ENCODE measurements around the gene SULT1A2.
"Not testable (repeated sequence)": the region's sequence is repeated elsewhere in the genome, so short reads cannot be mapped to it uniquely, and the experiment has no call there.

Gene SULT1A2

DNA sequence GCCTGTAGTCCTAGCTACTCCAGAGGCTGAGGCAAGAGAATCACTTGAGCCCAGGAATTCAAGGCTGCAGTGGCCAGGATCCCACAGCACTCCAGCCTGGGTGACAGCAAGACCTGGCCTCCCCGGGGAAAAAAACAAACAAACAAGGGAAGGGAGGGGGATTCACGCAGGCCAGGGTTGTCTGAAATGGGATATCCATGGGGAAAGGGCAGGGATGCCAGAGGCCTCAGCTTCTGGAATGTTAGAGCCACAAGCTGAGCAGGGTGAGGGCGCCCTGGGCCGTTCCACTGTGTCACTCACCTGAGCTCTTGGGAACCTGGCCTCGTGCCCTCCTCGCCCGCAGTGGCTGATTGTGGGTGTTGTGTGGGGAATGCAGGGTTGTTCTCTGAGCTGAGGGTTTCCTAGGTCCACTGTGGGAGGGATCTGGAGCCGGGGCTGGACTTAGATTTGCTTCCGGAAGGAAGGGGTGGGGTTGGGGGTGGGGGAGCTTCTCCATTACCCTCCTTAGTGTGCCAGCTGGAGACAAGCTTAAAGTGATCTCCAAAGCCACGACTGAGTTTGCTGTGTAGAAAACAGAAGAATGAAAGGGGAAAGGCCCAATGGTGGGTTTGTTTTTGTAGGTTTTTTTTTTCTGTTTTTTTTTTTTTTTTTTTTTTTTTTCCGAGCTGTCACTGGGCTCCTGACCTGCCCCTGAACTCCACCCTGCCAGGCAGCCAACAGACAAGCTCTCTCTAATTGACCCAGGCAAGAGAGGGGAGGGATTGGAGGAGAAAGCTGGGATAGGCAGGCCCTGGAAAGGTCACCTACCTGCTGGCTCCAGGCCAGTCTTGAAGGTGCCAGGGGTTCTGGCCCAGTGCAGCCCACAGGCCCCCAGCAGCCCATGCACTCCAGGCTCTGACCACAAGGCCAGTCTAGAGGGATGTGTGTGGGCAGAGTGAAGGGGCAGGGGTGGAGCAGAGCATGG, 13.1 kb upstream of the SULT1A2 start, which contains the start of gene SULT1A1:
SULT1A1 (minus strand) TSS at position 414 of the 964 bp plus-strand sequence. CDS start 1,189 bp downstream, outside the sequence.
- DNase-seq (ENCODE audit: low read depth): no peak

DNA sequence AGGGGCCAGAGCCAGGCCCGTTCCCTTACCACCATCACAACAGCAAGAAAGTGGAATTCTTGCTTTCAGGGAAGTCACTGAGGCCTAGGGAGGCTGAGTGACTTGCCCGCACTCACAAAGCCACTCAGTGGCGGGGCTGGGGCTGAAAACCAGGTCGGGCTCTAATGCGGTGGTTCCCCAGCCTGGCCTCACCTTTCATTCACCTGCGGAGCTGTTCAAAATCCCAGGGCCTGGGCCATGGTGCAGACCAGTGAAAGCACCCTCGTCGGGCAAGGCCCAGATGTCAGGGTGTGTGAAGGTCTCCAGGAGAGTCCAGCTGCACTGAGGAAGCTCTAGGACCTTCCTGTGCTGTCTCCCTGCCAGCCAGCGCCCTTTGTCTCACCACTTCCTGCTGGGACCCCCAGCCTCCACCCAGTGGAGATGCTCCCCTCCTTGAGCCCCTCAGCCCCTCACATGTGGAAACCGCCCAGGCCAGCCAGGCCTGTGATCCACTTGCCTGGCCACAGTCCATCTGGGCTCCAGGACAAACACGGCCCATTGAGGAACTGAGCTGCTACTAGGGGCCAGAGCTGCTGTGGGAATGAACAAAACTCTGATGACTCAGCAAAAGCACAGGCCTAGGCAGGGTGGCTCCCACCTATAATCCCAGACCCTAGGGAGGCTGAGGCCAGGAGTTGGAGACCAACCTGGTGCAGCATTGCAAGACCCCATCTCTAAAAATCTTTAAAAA, 12.2 kb upstream of the SULT1A2 start:
- DNase-seq (ENCODE audit: low read depth): not testable (repeated sequence)

DNA sequence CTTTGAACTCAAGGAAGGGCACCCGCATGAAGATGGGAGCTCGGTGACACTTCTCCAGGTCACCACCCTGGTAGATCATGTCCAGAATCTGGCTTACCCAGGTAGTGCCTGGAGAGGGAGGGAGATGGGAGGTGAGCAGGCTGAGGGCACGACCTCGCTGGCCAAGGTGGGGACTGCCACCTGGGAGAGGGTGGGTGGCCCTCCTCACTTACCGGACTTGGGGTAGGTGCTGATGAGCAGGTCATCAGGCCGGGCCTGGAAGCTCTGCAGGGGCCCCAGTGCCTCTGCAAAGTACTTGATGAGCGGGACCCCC, 11.6 kb upstream of the SULT1A2 start:
- not testable (repeated sequence) for DNase-seq (ENCODE audit: low read depth)

DNA sequence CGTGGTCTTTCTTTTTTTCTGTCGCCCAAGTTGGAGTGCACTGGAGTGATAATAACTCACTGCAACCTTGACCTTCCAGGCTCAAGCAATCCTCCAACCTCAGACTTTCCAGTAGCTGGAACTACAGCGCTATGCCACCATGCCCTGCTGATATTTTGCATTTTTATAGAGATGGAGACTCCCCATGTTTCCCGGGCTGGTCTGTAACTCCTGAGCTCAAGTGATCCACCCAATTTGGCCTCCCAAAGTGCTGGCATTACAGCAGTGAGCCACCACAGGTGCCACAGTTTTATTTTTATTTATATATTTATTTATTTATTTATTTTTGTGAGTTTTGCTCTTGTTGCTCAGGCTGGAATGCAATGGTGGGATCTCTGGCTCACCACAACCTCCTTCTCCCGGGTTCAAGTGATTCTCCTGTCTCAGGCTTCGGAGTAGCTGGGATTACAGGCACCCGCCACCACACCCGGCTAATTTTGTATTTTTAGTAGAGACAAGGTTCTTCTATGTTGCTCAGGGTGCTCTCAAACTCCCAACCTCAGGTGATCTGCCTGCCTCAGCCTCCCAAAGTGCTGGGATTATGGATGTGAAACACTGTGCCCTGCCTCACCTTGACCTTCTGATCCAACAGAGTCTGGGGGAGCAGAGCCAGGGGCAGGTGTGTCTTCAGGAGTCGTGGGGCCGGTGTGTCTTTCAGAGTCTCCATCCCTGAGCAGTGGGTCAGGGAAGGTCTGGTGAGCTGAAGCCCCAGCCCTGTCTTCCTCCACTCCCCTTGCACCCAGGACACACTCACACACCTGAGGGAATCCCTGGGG, 11.0 kb upstream of the SULT1A2 start:
- not testable (repeated sequence) for DNase-seq (ENCODE audit: low read depth)

DNA sequence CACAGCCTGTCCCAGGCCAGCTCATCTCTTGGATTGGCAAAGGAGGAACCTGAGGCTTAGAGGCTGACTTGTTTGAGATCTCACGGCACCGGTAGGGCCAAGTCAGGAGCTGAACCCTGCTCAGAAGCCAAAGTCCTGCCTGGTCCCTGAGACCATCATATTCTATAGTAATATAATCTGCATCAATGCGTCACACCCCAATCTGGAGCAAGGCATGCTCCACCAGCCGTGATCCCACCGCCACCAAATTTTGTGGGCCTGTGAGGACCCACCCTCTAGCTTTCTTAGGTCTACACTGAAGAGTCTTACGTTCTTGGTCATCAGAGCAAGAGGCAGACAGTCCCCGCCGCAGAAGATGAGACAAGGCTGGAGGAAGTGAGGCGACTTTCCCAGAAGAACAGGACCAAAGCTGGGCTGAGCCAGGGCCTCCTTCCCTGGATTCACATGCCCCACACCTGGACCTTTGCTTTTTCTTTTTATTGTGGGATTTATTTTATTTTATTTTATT, 10.3 kb upstream of the SULT1A2 start:
- no peak for DNase-seq (ENCODE audit: low read depth)

DNA sequence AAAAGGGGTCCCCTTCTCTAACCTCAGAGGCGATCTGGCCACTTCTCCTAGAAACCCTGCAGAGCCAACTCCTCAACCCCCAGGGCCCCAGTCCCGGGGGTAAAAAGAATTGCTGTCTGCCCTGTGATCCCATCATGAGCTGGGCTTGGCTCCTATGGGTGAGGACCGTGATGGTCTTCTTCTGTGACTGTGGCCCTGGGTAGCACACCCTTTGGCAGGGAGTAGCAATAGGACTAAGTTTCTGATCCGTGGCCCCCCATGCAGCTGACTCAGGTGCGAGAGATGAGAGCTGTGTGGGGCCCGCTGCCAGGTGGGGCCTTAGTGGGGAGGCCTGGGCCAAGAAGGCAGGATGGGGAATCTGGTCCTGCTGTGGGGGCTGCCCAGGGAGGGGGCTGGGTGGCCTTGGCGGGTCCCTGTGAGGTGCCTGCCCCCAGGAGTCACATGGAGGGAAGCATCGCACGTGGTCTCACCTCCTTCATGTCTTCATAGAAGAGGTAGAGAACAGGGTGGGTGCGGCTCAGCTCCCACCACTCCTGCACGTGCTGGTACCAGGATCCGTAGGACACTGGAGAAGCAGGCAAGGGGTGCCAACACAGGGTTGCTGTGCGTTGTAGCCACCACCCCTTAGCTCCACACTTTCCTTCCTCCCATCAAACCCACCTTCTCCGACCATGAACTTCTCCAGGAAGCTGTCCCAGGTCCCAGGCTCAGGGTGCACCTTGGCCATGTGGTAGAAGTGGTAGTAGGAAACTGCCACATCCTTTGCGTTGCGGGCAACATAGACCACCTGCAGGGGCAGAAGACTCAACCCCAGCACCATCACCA, 9.7 kb upstream of the SULT1A2 start:
- DNase-seq (ENCODE audit: low read depth): no peak

DNA sequence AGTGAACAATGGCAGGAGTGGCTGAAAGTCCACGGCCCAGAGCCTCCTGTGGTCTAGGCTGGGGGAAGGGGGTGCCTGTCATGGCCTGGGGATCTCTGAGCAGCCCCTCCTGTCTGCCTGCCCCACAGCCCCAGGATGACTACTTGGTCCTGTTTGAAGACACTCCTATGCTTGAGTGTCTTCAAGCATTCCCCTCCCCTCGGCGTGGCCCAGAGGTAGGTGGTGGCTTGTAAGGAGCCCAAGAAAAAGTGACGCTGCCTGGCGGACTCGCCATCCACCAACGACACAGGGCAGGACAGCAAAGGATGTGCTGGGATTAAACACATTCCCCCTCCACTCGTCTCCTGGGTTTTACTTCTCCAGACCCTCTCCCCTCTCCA, 7.3 kb upstream of the SULT1A2 start:
- DNase-seq (ENCODE audit: low read depth): no peak

DNA sequence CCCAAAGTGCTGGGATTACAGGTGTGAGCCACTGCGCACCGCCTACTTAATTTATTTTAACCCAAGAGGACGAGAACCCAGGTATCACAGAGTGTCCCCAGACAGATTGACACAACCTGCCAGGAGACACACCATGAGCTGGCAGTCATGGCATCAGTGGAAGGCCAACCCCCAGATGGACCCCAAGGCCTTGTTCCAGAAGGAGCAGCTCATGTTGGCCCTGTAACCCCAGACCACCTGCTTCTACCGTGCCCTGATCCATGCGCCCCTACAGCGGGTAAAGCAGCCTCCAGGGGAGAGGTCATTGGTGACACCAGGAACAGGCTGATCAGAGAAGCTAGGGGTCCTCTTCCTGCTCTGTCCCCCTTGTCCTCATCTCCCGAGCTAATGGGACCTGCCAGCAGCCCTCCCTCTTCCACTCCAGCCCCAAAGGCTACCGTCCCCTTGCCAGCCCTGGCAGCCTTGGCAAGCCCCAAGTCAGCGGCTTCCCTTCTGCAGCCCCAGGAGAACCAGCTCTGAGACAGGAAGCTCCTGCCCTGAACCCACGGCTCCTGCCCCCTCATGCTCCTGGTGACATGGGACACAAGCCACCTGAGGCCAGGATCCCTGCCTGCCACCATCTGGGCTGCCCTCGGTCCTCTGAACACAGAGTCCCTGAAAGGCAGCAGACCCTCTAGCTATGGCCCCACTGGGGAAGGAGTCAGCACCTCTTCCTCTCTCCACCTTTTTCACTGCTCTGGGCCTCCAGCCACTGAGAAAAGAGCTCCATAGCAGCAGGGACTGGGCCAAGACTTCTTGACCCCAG, 6.7 kb upstream of the SULT1A2 start:
- no peak for DNase-seq (ENCODE audit: low read depth)

DNA sequence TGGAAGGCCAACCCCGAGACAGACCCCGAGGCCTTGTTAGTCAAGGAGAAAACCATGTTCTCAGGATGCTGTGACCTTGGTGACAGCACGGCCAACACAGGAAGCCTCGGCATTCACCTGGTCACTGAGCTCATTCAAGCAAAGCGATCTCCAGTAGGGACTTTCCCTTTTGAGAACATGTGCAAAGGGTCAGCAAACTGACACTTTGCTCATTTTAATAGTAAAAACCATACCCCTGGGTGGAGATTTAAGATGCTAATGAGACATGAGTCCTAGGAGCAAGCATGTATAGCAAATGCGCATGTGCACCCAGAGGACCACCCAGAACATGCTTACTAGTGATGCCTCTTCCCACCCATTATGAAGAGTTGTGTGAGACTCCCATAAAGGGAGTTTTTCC, 5.7 kb upstream of the SULT1A2 start:
- DNase-seq (ENCODE audit: low read depth): no peak

DNA sequence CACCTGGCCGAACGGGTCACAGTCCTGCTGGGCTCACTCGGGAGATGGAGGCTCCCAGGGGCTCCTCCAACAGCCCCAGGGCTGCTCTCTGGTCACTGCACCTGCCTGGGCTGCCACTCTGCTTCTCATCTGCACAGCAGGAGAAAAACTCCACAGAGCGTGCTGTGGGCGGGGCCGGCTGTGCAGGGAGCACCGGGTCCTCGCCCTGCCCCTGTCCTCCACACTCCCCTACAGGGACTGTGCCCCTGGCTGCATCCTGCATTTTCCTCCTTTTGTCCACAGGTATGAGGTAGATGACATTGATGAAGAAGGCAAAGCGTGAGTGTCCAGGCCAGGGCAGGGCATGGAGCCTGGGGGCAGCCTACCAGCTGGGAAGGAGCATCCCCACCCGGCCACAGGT, 5.2 kb upstream of the SULT1A2 start:
- not testable (repeated sequence) for DNase-seq (ENCODE audit: low read depth)

DNA sequence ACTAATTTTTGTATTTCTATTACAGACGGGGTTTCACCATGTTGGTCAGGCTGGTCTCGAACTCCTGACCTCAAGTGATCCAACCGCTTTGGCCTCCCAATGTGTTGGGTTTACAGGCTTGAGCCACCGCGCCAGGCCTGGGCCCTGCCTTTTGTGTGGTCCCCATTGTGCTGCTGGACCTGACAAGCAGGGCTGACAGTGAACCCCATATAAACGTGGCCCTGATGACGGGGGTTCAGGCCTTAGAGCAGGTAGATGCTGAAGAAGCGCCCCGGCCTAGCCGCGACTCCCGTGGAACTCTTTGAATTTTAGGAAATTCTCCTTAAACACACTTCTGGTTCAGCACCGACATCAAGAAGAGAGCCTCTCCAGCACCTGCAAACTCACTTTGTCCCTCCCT, 4.7 kb upstream of the SULT1A2 start:
- DNase-seq (ENCODE audit: low read depth): not testable (repeated sequence)

DNA sequence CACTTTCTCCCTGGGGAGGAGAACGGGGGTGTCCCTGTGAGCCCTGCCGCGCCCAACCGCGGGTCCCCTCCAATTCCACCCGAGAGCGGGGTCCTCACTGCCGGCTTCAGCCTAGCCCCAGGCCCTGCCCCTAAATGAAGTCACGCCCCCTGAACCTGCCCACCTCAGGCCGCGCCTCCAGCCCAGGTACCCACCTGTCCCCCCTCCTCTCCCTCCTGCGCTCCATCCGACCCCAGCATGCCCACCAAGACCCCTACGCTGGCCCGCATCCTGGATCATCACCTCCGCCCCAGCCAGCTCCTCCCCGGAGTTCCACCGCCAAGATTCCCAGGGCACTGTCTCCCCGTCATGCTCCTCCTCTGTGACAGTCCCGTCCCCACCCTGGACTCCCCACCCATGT, 4.1 kb upstream of the SULT1A2 start:
- not testable (repeated sequence) for DNase-seq (ENCODE audit: low read depth)

DNA sequence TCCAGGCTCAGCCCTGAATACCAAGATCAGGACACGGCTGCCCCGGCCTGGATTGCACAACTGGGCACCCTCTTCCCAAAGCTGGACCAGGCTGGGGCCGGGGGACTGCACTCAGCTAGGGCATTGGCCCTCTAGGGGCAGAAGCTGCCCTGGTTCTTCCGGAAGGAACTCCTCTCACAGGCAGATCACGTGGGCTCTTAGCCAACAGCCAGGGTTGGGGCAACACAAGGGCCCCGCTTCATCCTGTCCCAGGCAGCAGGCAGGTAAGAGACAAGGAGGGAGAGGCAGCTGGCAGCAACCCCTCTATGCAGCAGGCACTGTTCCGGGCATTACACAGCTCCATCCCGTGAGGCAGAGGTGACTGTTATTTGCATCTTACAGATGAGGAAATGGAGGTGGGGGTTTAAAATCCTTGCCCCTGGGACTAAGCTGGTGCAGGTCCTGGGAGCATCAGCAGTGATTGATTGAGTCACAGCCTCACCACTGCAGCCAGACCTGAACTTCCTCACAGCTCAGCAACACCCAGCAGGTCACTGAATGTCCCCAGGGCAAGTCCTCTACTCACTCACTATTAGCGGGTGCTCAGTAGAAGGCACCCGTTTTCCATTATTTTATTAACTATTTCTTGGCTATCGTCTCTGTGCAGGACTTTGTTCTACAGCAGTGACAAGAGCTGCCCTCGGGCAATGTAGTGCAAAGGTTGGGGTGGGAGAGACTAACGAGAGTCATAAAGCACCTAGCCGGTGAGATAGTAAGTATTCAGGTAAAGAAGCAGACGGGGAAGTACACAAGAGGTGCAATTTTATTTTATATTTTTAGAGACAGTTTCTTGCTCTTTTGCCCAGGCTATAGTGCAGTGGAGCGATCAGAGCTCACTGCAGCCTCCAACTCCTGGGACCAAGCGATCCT, 2.8 kb upstream of the SULT1A2 start:
- not testable (repeated sequence) for DNase-seq (ENCODE audit: low read depth)

DNA sequence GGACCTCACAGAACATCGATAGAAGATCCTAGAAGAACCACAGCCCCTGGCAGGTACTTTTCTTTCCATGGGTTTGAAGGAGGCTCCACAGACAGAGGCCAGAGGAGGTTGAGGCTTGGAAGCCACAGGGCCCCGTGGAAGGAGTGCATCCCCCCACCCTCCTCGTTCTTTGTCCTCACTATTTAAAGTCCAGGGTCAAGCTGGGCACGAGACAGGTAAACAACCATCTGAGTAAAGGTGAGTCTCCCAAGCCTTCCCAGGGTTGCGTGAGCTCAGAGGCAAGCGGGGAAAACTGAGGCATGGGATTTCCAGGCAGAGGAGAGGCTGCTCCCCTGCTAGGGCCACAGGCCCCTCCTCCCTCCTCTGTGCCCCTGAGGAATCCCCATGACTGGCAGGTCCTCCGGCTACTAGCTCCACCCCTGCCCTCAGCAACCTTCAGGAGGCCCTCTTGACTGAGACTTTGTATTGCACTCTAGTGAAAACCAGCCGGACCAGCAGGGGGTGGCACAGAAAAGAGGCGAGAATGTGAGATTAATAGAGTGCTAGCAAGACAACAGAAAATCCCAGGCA, 927 bp upstream of the SULT1A2 start:
- DNase-seq (ENCODE audit: low read depth): no peak

DNA sequence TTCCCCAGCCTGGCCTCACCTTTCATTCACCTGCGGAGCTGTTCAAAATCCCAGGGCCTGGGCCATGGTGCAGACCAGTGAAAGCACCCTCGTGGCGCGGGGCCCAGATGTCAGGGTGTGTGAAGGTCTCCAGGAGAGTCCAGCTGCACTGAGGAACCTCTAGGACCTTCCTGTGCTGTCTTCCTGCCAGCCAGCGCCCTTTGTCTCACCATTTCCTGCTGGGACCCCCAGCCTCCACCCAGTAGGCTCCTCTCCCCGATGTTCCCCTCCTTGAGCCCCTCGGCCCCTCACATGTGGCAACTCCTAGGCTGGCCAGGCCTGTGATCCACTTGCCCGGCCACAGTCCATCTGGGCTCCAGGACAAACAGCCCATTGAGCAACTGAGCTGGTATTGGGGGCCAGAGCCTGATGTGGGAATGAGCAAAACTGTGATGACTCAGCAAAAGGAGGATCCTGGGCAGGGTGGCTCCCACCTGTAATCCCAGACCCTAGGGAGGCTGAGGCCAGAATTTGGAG, 677 bp downstream of the SULT1A2 start:
- DNase-seq (ENCODE audit: low read depth): no peak

DNA sequence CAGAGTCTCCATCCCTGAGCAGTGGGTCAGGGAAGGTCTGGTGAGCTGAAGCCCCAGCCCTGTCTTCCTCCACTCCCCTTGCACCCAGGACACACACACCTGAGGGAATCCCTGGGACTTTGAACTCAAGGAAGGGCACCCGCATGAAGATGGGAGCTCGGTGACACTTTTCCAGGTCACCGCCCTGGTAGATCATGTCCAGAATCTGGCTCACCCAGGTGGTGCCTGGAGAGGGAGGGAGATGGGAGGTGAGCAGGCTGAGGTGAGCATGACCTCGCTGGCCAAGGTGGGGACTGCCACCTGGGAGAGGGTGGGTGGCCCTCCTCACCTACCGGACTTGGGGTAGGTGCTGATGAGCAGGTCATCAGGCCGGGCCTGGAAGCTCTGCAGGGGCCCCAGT, 1.4 kb downstream of the SULT1A2 start:
- not testable (repeated sequence) for DNase-seq (ENCODE audit: low read depth)

DNA sequence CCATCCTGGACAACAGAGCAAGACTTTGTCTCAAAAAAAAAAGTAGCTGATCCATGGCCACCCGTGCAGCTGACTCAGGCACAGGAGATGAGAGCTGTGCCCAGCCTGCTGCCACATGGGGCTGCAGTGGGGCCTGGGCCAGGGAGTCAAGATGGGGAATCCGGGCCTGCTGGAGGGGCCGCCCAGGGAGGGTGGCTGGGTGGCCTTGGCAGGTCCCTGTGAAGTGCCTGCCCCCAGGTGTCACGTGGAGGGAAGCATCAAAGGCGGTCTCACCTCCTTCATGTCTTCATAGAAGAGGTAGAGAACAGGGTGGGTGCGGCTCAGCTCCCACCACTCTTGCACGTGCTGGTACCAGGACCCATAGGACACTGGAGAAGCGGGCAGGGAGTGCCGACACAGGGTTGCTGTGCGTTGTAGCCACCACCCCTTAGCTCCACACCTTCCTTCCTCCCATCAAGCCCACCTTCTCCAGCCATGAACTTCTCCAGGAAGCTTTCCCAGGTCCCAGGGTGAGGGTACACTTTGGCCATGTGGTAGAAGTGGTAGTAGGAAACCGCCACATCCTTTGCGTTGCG, 3.8 kb downstream of the SULT1A2 start:
- no peak for DNase-seq (ENCODE audit: low read depth)

DNA sequence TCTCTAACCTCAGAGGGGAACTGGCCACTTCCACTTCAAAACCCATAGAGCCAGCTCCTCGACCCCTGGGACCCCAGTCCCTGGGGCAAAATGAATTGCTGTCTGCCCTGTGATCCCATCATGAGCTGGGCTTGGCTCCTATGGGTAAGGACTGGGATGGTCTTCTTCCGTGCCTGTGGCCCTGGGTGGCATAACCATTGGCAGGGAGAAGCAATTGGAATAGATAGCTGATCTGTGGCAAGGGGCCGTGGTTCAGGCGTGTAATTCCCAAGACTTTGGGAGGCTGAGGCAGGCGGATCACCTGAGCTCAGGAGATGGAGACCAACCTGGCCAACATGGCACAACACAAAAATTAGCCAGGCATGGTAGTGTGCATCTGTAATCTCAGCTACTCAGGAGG, 4.3 kb downstream of the SULT1A2 start:
- DNase-seq (ENCODE audit: low read depth): no peak
